ENCODE data around the gene SLC7A14.

The SLC7A14 gene

DNA sequence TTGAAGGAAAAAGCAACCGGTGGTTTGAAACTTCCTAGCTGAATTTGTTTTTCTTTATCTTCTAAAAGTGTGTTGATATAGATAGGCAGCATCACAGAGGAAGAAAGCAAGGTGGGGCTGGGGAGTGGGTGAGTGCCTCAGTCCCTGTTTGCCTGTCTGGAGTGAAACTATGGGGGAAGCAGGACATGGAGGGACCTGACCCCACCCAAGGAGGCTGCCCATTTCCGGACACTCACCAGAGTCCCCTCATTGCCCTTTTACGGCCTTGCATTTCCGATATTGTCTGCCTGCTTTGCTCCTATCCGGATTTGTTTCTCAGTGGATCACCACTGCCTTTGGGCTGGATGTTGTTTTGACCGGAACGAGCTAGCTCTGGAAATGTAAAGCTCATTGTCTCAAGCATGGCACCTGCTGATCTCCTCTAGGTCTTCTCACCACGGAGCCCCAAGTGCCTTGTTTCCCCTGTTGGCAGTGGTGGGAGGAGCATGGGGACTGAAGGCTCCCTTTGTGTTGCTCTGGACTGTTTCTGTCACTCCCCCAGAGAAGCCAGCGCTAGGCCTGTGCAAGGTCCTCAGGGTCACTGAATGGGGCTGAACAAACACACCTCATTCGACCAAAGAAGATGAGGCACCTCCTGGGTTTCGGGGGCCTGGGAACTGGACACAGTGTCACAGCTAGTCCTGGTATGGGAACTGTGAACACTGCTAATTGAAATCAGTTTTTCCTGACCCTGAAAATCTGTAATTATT is 160.2 kb downstream of the SLC7A14 start:
- no peak for FAIRE-seq

- FAIRE-seq = no peak
These were observed 161.0 kb downstream of the SLC7A14 start for GRCh38 chr3:170424879-170425278.

- no peak for FAIRE-seq
These were observed 162.8 kb downstream of the SLC7A14 start for GRCh38 chr3:170423001-170423615.

GRCh38 chr3:170421758-170422157 is 164.1 kb downstream of the SLC7A14 start:
- no peak for FAIRE-seq

DNA sequence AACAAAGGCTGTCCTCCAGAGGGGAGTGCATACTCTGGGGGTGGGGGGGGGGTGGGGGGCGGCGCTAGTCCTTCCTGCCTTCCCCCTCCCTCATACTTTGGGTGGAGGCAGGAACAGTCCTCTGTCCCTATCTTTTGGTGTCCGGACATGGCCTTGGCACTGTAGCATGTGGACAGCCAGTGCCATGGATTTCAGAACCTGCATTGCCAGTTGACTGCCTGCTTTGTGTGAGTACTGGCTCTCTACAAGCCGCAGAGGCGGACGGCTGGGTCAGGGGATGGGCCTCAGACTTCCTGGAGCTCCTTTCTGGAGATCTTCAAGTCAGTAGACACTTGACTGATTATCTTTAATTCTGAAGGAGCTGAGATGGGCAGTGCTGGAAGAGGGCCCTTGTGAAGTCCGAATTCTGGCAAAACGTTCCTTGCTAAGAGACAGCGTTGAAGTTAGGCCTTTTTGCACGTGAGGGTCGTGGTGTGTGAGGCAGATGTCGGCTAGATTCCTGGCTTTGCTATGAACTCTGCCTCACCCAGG is 164.7 kb downstream of the SLC7A14 start:
- no peak for FAIRE-seq

- no peak for FAIRE-seq
These were observed 165.5 kb downstream of the SLC7A14 start for GRCh38 chr3:170420307-170420821.

- FAIRE-seq = no peak
These were observed 166.3 kb downstream of the SLC7A14 start for GRCh38 chr3:170419557-170420087.

GRCh38 chr3:170418422-170419398 is 167.2 kb downstream of the SLC7A14 start, which contains the start of gene CLDN11:
Gene CLDN11, plus strand, starts transcription at chr3:170418868. Its CDS starts 199 bp downstream, at chr3:170419067.
- no peak for FAIRE-seq

DNA sequence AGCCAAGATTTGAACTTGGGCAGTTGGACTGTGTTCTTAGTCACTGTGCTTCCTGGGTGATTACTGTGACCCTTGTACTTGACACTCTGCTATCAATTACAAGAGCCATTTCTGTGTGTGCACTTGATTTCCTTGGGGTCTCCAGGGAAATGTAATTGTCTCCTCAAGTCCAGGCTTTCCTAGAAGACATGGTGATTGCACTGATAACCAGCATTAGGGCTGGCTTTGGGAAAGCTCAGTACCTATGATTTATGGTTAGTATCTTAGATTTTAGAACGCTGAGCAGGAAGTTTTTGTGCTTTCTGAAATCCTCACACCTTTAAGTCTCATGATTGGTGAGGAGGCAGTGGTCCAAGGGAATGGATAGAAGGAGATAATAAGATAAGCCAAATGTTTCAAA is 168.8 kb downstream of the SLC7A14 start:
- no peak for FAIRE-seq

- FAIRE-seq = no peak
These were observed 171.6 kb downstream of the SLC7A14 start for GRCh38 chr3:170414202-170414663.

DNA sequence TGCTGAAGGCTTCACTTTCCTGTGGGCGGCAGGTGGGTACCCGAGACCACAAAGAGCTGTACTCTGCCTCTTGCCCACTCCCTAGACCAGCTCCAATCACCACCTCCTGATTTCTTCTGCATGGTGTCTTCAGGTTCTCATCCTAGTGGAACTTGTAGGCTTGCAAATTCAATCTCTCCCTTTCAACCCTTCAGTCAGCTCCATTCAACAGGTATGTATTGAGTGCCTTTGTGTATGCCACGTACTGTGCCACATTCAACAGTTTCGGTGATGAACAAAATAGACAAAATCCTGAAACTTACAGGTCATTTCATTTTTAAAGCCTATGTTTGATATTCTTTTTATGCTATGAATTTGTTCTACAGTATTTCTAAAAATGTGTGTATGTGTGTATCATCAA is 172.6 kb downstream of the SLC7A14 start:
- FAIRE-seq = no peak

- no peak for FAIRE-seq
These were observed 175.3 kb downstream of the SLC7A14 start for GRCh38 chr3:170410428-170411029.

Data from colon (tissue), 2 donors.